ENCODE measurements around the gene EXOSC1. TPM values are rescaled to one million over a fixed set of nuclear protein-coding genes. Genes with fewer than 3 reads are reported as not detected.
"Not testable (repeated sequence)": the region's sequence is repeated elsewhere in the genome, so short reads cannot be mapped to it uniquely, and the experiment has no call there.

EXOSC1 gene
- total RNA-seq, 1 donor from 2014 or later = 36.0 TPM

- H3K9me3 Mint-ChIP-seq (ENCODE audit: unreplicated experiment) = no peaks in the 10 kb centered on the region
- no peaks in the 10 kb centered on the region for H3K36me3 Mint-ChIP-seq (ENCODE audit: low read depth, unreplicated experiment)
- DNase-seq (ENCODE audit: low spot score) = no peak
- H3K27ac Mint-ChIP-seq (ENCODE audit: unreplicated experiment) = no peak overlapping the region
- peaks cover 3% of the 10 kb centered on the region for H3K27me3 Mint-ChIP-seq (ENCODE audit: unreplicated experiment)
- H3K4me3 Mint-ChIP-seq (ENCODE audit: unreplicated experiment) = no peak overlapping the region
- no peak for TF ChIP-seq CTCF (IDR thresholded peaks at IDR 0.05; ENCODE audit: unreplicated experiment)
- H3K4me1 Mint-ChIP-seq (ENCODE audit: unreplicated experiment) = peaks cover 10% of the 10 kb centered on the region
Observed at GRCh38 chr10:97412891-97413304, 32.9 kb downstream of the EXOSC1 start.

GRCh38 chr10:97411406-97411805 is 34.4 kb downstream of the EXOSC1 start:
- Mint-ChIP-seq H3K27me3 (ENCODE audit: unreplicated experiment) (peaks cover 1% of the 10 kb centered on the region), H3K4me3 (ENCODE audit: unreplicated experiment) (no peak overlapping the region), H3K27ac (ENCODE audit: unreplicated experiment) (no peak overlapping the region), H3K36me3 (ENCODE audit: low read depth, unreplicated experiment) (no peaks in the 10 kb centered on the region), H3K9me3 (ENCODE audit: unreplicated experiment) (no peaks in the 10 kb centered on the region), H3K4me1 (ENCODE audit: unreplicated experiment) (peaks cover 8% of the 10 kb centered on the region)
- no peak for TF ChIP-seq CTCF (IDR thresholded peaks at IDR 0.05; ENCODE audit: unreplicated experiment)
- DNase-seq (ENCODE audit: low spot score) = no peak

- no peak for TF ChIP-seq CTCF (IDR thresholded peaks at IDR 0.05; ENCODE audit: unreplicated experiment)
- H3K27me3 Mint-ChIP-seq (ENCODE audit: unreplicated experiment) = peaks cover 1% of the 10 kb centered on the region
- peaks cover 9% of the 10 kb centered on the region for H3K4me1 Mint-ChIP-seq (ENCODE audit: unreplicated experiment)
- H3K4me3 Mint-ChIP-seq (ENCODE audit: unreplicated experiment) = no peak overlapping the region
- no peaks in the 10 kb centered on the region for H3K9me3 Mint-ChIP-seq (ENCODE audit: unreplicated experiment)
- H3K27ac Mint-ChIP-seq (ENCODE audit: unreplicated experiment) = no peak overlapping the region
- H3K36me3 Mint-ChIP-seq (ENCODE audit: low read depth, unreplicated experiment) = no peaks in the 10 kb centered on the region
- no peak for DNase-seq (ENCODE audit: low spot score)
Observed at GRCh38 chr10:97408496-97408992, 37.3 kb downstream of the EXOSC1 start.

- H3K27me3 Mint-ChIP-seq (ENCODE audit: unreplicated experiment) = peaks cover 1% of the 10 kb centered on the region
- H3K9me3 Mint-ChIP-seq (ENCODE audit: unreplicated experiment) = no peaks in the 10 kb centered on the region
- H3K4me1 Mint-ChIP-seq (ENCODE audit: unreplicated experiment) = peaks cover 9% of the 10 kb centered on the region
- H3K27ac Mint-ChIP-seq (ENCODE audit: unreplicated experiment) = peak overlapping the region; percentile 48
- DNase-seq (ENCODE audit: low spot score) = no peak
- H3K4me3 Mint-ChIP-seq (ENCODE audit: unreplicated experiment) = no peak overlapping the region
- TF ChIP-seq CTCF (IDR thresholded peaks at IDR 0.05; ENCODE audit: unreplicated experiment) = no peak
- H3K36me3 Mint-ChIP-seq (ENCODE audit: low read depth, unreplicated experiment) = no peaks in the 10 kb centered on the region
Observed at GRCh38 chr10:97407952-97408248, 37.9 kb downstream of the EXOSC1 start.

GRCh38 chr10:97407211-97407951 is 38.4 kb downstream of the EXOSC1 start:
- Mint-ChIP-seq H3K36me3 (ENCODE audit: low read depth, unreplicated experiment) (no peaks in the 10 kb centered on the region), H3K4me3 (ENCODE audit: unreplicated experiment) (peak overlapping the region; percentile 56), H3K27ac (ENCODE audit: unreplicated experiment) (peak overlapping the region; percentile 48), H3K4me1 (ENCODE audit: unreplicated experiment) (peaks cover 9% of the 10 kb centered on the region), H3K9me3 (ENCODE audit: unreplicated experiment) (no peaks in the 10 kb centered on the region), H3K27me3 (ENCODE audit: unreplicated experiment) (peaks cover 1% of the 10 kb centered on the region)
- TF ChIP-seq CTCF (IDR thresholded peaks at IDR 0.05; ENCODE audit: unreplicated experiment) = peak; percentile 77
- DNase-seq (ENCODE audit: low spot score) = peak; percentile 68

GRCh38 chr10:97406483-97406882 is 39.3 kb downstream of the EXOSC1 start:
- not testable (repeated sequence) for H3K9me3 Mint-ChIP-seq (ENCODE audit: unreplicated experiment); H3K27ac Mint-ChIP-seq (ENCODE audit: unreplicated experiment); H3K4me3 Mint-ChIP-seq (ENCODE audit: unreplicated experiment); DNase-seq (ENCODE audit: low spot score); H3K36me3 Mint-ChIP-seq (ENCODE audit: low read depth, unreplicated experiment); H3K27me3 Mint-ChIP-seq (ENCODE audit: unreplicated experiment); H3K4me1 Mint-ChIP-seq (ENCODE audit: unreplicated experiment)

All from endothelial cell (in vitro differentiated cells).